ENCODE measurements around the gene CHD6. TPM values are rescaled to one million over a fixed set of nuclear protein-coding genes. Genes with fewer than 3 reads are reported as not detected.

Gene CHD6
- total RNA-seq, 1 experiment from 2014 or later, result 26.6 TPM

GRCh38 chr20:41443691-41444090 is 174.5 kb downstream of the CHD6 start (continued):
- TF ChIP-seq ZBTB33 (IDR thresholded peaks at IDR 0.05; ENCODE audit: extremely low read depth, insufficient replicate concordance, low read length) (no peak), ZNF274 (IDR thresholded peaks at IDR 0.05; ENCODE audit: low read depth, low read length) (no peak), ZFX (IDR thresholded peaks at IDR 0.05) (no peak)

GRCh38 chr20:41440882-41441281 is 177.3 kb downstream of the CHD6 start:
- CTCF ChIA-PET, result no interaction called here
- Histone ChIP-seq H3K4me3 (replicated peaks in 1 of 2; ENCODE audit: low read depth in 1 of 2, low read length in 2 of 2) (no peak overlapping the region), H3K79me2 (ENCODE audit: insufficient read depth, low read length) (no peaks in the 10 kb centered on the region), H4K20me1 (ENCODE audit: insufficient read depth) (no peaks in the 10 kb centered on the region), H3K9ac (ENCODE audit: low read length) (no peak overlapping the region), H3K9me3 (ENCODE audit: control insufficient read depth in 1 of 2, insufficient read depth in 1 of 2, low read depth in 1 of 2, low read length in 2 of 2) (no peaks in the 10 kb centered on the region), H3K9me2 (ENCODE audit: insufficient read depth) (no peaks in the 10 kb centered on the region), H3K27me3 (ENCODE audit: insufficient read depth, low read length) (no peaks in the 10 kb centered on the region), H3K4me1 (ENCODE audit: control insufficient read depth in 1 of 2, insufficient read depth in 2 of 2, low read length in 2 of 2) (no peaks in the 10 kb centered on the region), H3K27ac (ENCODE audit: low read depth, low read length) (no peak overlapping the region), H3K4me2 (ENCODE audit: low read length) (no peak overlapping the region), H2AFZ (ENCODE audit: low read depth, low read length, poor library complexity, severe bottlenecking) (no peak overlapping the region), H3K36me3 (ENCODE audit: control insufficient read depth in 1 of 2, insufficient read depth in 2 of 2, low read length in 2 of 2) (peaks cover 0 to 6% of the 10 kb centered on the region in 2 experiments; a peak in 1 of 4 replicates)
- intact Hi-C loops (cut with micrococcal nuclease), result no loop called here
- no TSS peak for BruUV-seq (replicated peaks)
- ATAC-seq (no peak), DNase-seq (ENCODE audit: low read depth, low spot score) (no peak)
- RAD21 ChIA-PET (ENCODE audit: low non-redundant PET in 1 of 2, low total read pairs in 2 of 2, uncharacterized antibody in 2 of 2, unreplicated experiment in 2 of 2), result no interaction called here
- POLR2A ChIA-PET, result no interaction called here
- no peak for TF ChIP-seq TCF7L2 (IDR thresholded peaks at IDR 0.05; ENCODE audit: borderline replicate concordance, extremely low read depth, insufficient read depth, insufficient read length)
- no peak for TF ChIP-seq POLR2AphosphoS5 (IDR thresholded peaks at IDR 0.05; ENCODE audit: low read depth, low read length)
- TF ChIP-seq MAX (IDR thresholded peaks at IDR 0.05), result no peak
- no peak for TF ChIP-seq CBX3 (IDR thresholded peaks at IDR 0.05; ENCODE audit: low read depth)
- no peak for TF ChIP-seq ATF3 (IDR thresholded peaks at IDR 0.05)
- no peak for TF ChIP-seq REST (IDR thresholded peaks at IDR 0.05; ENCODE audit: low read depth)
- TF ChIP-seq EZH2phosphoT487 (IDR thresholded peaks at IDR 0.05; ENCODE audit: borderline replicate concordance), result no peak
- no peak for TF ChIP-seq CTCF (IDR thresholded peaks at IDR 0.05 in 2 of 3, conservative IDR thresholded peaks at IDR 0.05 in 1 of 3; ENCODE audit: borderline replicate concordance in 1 of 3, insufficient read depth in 1 of 3, low read depth in 2 of 3, low read length in 2 of 3)
- no peak for TF ChIP-seq JUND (IDR thresholded peaks at IDR 0.05)
- no peak for TF ChIP-seq ZBTB33 (IDR thresholded peaks at IDR 0.05; ENCODE audit: extremely low read depth, insufficient replicate concordance, low read length)
- TF ChIP-seq RAD21 (IDR thresholded peaks at IDR 0.05; ENCODE audit: low read depth), result no peak
- TF ChIP-seq FOSL1 (IDR thresholded peaks at IDR 0.05; ENCODE audit: low read depth), result no peak
- no peak for TF ChIP-seq ZNF274 (IDR thresholded peaks at IDR 0.05; ENCODE audit: low read depth, low read length)
- TF ChIP-seq ELF1 (IDR thresholded peaks at IDR 0.05; ENCODE audit: borderline replicate concordance, low read depth), result no peak

Data from HCT116 (cell line).